Left ventricle myocardium inferior (tissue), 1 donor: ENCODE results near the gene SYT14. TPM values are rescaled to one million over a fixed set of nuclear protein-coding genes. Genes with fewer than 3 reads are reported as not detected.
"Not testable (repeated sequence)": the region's sequence is repeated elsewhere in the genome, so short reads cannot be mapped to it uniquely, and the experiment has no call there.

Experiments
- DNase-seq: peaks from one replicate; pipeline ENCODE4 v3.0.0-alpha.2; 2020
- H3K27ac ChIP-seq: fragments of 200-600 bp; replicated peaks from 2 replicates; pipeline ENCODE4 v1.8.0; 2021
- H3K27me3 ChIP-seq: fragments of 200-600 bp; 2 replicates; pipeline ENCODE4 v1.8.0; 2021; ENCODE audit warnings: low read depth
- H3K36me3 ChIP-seq: fragments of 200-600 bp; 2 replicates; pipeline ENCODE4 v1.8.0; 2021
- H3K4me1 ChIP-seq: fragments of 200-600 bp; 2 replicates; pipeline ENCODE4 v1.8.0; 2021
- H3K4me3 ChIP-seq: fragments of 200-600 bp; 2 replicates; pipeline ENCODE4 v1.8.0; 2021; ENCODE audit warnings: mild to moderate bottlenecking, moderate library complexity
- H3K9me3 ChIP-seq: fragments of 200-600 bp; replicated peaks from 2 replicates; pipeline ENCODE4 v1.8.0; 2021
- CTCF ChIP-seq: fragments of 200-600 bp; IDR thresholded peaks from 2 replicates; pipeline ENCODE4 v1.8.0; 2021; ENCODE audit warnings: antibody characterized with exemption, mild to moderate bottlenecking, borderline replicate concordance
- intact Hi-C: fragments of 100-400 bp; cut with micrococcal nuclease; formaldehyde crosslinking; loops from one replicate; pipeline ENCODE4 v1.11.0; 2022
- total RNA-seq: library from RNA; stranded (reverse); fragmentation: NEBNext Ultra II Directional; extraction: Animal tissue kit (Norgen Biotek cat#: 25700); gene quantifications from one replicate; pipeline ENCODE4 v1.2.1, GENCODE V29; 2021
- donor health status: DM: no; HTN: yes; CAD: no; lungs with severe emphysema.

Gene SYT14
- total RNA-seq, 1 donor from 2014 or later: not detected

GRCh38 chr1:209911746-209912145 lies 26.3 kb upstream of the SYT14 start:
- no peak for TF ChIP-seq CTCF
- no peaks in the 10 kb centered on the region for H3K36me3 ChIP-seq
- DNase-seq: no peak
- H3K9me3 ChIP-seq: peaks cover 7% of the 10 kb centered on the region
- no peaks in the 10 kb centered on the region for H3K4me1 ChIP-seq
- H3K4me3 ChIP-seq: no peak overlapping the region
- no peaks in the 10 kb centered on the region for H3K27me3 ChIP-seq
- intact Hi-C loops: no loop called here
- no peak overlapping the region for H3K27ac ChIP-seq

- H3K4me3 ChIP-seq: no peak overlapping the region
- DNase-seq: no peak
- intact Hi-C loops: no loop called here
- H3K27ac ChIP-seq: no peak overlapping the region
- peaks cover 7% of the 10 kb centered on the region for H3K9me3 ChIP-seq
- TF ChIP-seq CTCF: no peak
- no peaks in the 10 kb centered on the region for H3K4me1 ChIP-seq
- H3K36me3 ChIP-seq: no peaks in the 10 kb centered on the region
- no peaks in the 10 kb centered on the region for H3K27me3 ChIP-seq
Measured at GRCh38 chr1:209912306-209912705, 25.7 kb upstream of the SYT14 start.

- H3K27ac ChIP-seq, H3K4me3 ChIP-seq, intact Hi-C loops, H3K27me3 ChIP-seq, H3K36me3 ChIP-seq, H3K4me1 ChIP-seq, DNase-seq: not testable (repeated sequence)
- H3K9me3 ChIP-seq: peaks cover 18% of the 10 kb centered on the region
Measured at GRCh38 chr1:209919637-209920036, 18.4 kb upstream of the SYT14 start.

GRCh38 chr1:209920844-209921243 lies 17.2 kb upstream of the SYT14 start:
- intact Hi-C loops: no loop called here
- no peak for DNase-seq
- Histone ChIP-seq H3K27ac (no peak overlapping the region), H3K36me3 (no peaks in the 10 kb centered on the region), H3K9me3 (peaks cover 18% of the 10 kb centered on the region), H3K4me3 (no peak overlapping the region), H3K27me3 (peaks cover 7% of the 10 kb centered on the region), H3K4me1 (no peaks in the 10 kb centered on the region)
- TF ChIP-seq CTCF: no peak

GRCh38 chr1:209924390-209924789 lies 13.6 kb upstream of the SYT14 start:
- Histone ChIP-seq H3K27ac (no peak overlapping the region), H3K9me3 (peaks cover 18% of the 10 kb centered on the region), H3K27me3 (peaks cover 22% of the 10 kb centered on the region), H3K36me3 (no peaks in the 10 kb centered on the region), H3K4me3 (no peak overlapping the region), H3K4me1 (no peaks in the 10 kb centered on the region)
- TF ChIP-seq CTCF: no peak
- intact Hi-C loops: no loop called here
- no peak for DNase-seq

GRCh38 chr1:209926045-209926444 lies 12.0 kb upstream of the SYT14 start:
- H3K4me3 ChIP-seq: no peak overlapping the region
- no peaks in the 10 kb centered on the region for H3K36me3 ChIP-seq
- no peak for DNase-seq
- no peak overlapping the region for H3K27ac ChIP-seq
- no peak for TF ChIP-seq CTCF
- intact Hi-C loops: no loop called here
- peaks cover 3% of the 10 kb centered on the region for H3K9me3 ChIP-seq
- H3K4me1 ChIP-seq: no peaks in the 10 kb centered on the region
- H3K27me3 ChIP-seq: peaks cover 22% of the 10 kb centered on the region
